ENCODE results near the gene FGFRL1.

DNA sequence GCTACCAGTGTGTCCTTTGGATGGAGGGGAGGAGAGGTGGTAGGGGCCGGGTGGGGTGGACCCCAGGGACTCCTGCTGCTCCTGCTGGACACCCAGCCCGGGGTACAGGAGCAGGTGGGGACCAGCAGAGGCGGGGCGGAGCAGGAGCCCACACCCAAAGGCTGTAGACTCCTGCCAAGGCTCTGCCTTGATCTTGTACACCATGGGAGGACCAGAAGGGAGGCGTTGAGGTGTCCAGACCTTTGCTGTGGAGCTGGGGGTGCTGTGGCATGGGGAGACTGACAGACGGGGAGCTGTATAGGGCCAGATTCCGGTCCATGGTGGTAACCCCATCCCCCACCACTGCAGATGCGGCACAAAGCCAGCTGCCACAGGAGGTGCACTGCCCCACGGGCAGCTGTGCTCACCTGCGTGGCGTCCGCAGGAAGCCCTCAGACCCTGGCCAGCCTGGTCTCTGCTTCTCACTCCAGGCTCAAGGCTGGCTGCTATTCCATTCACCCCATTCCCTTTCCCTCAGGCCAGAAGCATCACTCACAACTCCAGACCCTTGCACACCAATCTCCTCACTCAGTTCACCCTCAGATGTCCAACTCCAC, 13.2 kb upstream of the FGFRL1 start:
- TF ChIP-seq POLR2A (IDR thresholded peaks at IDR 0.05), result no peak
- TF ChIP-seq CTCF (IDR thresholded peaks at IDR 0.05 in 8 of 11, conservative IDR thresholded peaks at IDR 0.05 in 3 of 11), result no peak

Measured in spleen (tissue), 7 donors.